GM21360 (cell line): ENCODE data around the gene MYL12B.
"Not testable (repeated sequence)": the region's sequence is repeated elsewhere in the genome, so short reads cannot be mapped to it uniquely, and the experiment has no call there.

Source experiments
- ATAC-seq: cut with Tn5 transposase; IDR thresholded peaks from one replicate; pipeline ENCODE4 v1.9.1; 2021; ENCODE audit warnings: mild to moderate bottlenecking, moderate library complexity; ENCODE audit not compliant: unreplicated experiment

Gene MYL12B

DNA sequence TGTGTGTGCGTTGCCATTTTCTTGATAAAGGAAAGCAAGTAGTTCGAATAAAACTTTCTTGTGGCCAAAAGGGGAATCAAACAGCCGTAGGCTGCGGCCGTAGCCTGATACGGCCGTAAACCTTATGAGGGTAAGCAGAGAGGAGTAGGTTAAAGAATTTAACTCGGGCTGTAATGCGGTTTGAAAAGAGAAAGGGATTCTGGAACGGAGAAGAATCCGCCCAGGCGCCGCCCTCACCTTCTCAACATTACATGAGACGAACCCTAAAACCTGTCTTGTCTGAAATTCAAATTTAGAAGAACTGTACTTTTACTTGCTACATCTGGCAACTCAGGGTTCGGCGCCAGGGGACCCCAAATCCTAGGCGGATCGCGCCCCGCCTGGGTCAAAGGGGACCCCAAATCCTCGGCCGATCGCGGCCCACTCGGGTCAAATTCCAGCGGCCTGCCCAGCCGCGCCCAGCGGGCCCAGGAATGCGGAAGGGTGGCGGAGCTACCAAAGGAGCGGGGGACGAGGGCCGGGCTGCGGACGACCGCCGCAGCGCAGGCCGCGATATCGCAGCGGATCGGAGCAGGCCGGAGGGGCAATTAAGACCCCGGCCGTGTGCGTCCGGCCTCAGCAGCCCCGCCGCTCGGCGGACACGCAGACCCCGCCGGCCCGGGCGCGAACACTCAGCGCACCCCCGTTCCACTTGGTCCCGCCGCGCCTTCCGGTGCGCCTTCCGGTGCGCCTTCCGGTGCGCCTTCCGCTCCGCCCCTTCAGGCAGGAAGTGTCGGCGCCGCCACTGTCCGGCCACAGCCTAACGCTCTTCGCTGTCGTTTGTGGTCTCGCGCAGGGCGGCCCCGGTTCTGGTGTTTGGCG, at the start of gene MYL12B:
MYL12B (plus strand) TSS at position 761 of the 861 bp plus-strand sequence. CDS start 10,766 bp downstream, outside the sequence.
- peak; percentile 82 for ATAC-seq

DNA sequence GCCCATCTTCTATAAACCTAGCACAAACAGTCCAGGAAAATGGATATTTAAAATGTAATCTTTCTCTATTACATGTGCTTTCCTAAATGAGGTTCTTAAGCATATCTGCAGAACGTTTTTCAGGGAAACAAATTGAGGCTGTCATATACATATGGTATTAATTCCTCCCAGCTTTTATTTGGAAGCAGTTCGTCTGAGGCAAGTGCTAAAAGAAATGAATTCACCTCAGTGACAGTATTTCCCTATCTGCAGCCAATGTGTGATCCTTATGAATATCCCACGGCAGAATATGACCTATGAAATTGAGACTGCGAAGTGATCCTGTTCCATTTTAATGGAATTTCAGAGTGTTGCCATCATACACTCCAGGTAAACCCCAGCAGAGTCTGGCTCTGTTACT, 49.3 kb upstream of the MYL12B start:
- no peak for ATAC-seq

DNA sequence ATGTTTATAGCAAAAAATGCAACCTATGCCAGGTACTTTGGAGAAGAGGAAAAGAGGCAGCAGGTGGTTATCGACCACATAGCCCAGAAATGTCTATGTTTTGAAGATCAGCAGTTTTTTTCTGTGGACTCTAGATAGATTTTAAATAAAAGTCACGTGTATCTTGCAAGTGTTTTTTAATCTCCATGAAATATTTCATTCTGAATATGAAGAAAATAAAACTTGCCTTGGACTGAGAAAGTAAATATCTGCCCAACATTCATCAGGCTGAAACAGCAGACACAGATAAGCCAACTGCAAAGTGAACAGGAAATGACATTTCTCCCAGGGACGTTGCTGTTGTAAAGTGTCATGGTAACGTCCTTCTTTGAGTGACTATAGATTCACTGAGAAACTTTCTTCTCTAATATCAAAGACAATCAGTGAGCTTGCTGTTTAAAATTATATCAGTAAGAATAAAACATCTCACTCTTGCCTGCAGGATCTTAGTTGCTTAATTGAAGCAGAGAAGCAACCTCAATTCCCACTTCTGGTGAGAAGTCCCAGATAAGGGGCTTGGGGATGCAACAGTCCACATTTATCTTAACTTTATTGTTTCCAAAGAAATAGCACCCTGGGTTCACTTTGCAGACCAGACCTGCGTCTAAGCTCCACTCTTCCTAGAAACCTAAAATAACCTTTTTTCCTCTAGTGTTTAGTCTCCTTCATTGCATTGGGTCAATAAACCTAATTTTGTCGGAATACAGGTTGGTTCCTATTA, 48.5 kb upstream of the MYL12B start:
- ATAC-seq, result no peak

GRCh38 chr18:3214855-3215637, 46.9 kb upstream of the MYL12B start:
- ATAC-seq, result no peak

DNA sequence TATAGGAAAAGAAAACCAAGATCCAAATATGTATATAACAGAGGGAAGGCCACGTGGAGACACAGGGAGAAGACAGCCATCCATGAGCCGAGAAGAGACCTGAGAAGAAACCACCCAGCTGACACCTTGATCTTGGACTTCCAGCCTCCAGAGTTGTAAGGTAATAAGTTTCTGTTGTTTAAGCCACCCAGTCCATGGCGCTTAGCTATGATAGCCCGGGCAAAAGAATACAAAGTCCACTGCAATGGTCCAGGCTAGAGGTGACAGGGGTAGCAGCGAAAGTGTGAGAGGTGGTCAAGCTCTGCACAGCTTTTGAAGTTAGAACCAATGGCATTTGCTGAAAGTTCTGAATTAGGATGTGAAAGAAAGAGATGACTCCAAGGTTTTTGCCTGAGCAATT, 44.9 kb upstream of the MYL12B start:
- no peak for ATAC-seq

DNA sequence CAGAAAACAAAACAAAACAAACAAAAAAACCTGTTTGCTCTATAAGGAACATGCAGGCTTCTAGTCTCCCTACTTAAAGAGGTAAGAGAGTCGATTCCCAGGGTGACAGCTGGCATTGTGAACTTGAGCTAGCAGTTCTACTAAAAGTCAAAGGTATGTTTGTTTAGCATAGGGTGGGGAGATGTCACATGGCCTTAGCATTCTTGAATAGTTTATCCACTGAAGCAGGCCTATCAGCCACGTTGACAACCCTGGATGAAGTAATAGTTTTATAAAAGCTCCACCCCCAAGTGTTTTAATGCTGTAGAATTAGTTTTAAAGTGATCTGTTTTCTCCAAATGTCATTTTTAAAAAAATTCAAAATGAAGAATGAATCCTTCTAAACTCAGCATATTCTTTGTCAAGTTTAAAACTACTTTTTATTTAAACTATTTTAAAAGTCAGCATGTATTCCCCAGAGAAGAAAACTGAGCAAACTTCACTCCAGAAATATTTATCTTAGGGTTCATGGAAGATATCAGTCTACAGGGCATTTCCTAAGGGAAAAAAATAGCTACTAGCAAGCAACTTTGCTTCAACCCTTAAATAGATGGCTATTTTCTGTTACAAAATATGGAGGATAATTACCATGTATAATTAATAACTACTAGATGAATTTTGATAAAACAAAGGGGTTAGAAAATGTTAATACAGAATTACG, 43.8 kb upstream of the MYL12B start:
- no peak for ATAC-seq

DNA sequence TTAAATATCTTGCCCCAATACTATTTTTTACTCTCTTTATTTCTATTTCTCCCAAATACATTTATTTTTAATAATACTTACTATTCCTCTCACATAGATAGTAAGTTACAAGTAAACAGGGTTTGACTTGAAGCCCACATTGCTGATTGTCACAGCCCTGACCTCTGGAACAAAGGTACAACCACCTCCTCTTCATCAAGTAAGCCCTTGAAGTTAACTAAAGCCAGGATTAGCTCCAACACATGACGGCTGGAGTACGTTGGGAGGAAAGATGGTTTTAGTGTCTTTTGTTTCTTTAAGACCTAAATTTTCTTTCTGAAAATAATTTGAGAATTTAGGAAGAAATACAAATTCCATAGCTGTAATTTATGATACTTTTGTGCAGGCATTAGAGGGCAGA, 43.1 kb upstream of the MYL12B start:
- ATAC-seq, result no peak

DNA sequence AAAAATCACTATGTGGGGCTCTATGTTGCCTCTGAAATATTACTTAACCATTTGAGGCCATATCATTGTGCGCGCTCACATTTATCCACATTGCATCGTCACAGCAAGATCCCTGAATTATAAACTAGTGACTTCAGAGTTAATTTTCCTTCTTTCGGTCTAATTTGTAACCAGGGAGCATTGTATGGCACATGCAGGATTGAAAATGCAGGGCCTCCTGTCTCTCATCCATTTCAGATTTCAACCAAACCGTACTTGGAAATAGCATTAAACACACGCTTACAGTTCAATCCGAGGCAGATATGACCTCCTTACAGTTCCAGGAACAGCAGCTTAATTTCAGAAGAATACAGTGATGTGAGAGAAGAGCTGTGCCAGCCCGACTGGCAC, 42.7 kb upstream of the MYL12B start:
- ATAC-seq, result no peak

DNA sequence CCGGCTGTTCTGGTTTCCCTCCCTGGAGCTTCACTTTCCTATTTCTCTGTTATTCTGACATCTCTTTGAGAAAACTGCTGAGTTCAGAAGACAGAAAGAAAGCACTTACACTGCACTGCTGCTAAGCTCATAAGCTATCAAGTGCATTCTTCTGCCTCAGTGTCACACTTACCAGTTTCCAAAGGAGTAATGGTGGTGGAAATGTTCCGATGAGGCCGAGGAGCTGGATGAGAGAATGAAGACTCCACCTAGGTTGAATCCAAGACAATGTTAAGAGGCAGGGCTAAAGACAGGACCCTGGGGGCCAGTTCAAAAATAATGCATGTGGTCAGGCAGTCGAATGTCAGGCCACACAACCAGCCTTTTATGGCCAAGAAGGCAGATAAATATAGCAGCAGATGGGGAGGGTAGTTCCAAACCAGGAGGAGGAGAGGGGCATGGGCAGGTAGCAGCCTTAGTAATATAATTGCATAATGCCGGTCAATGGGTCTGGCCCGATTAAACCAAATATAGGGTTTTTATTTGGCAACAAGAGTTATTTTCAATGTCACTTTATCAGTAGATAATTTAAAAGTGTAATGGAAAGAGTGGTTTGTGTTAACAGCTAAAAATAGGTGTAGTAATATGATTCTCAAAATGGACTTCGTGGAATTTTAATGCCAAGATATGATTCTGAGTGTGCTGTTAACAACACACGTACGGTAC, 42.1 kb upstream of the MYL12B start, which contains the start of gene MYOM1:
MYOM1 (minus strand) TSS at position 338 of the 705 bp plus-strand sequence. CDS start 4,745 bp downstream, outside the sequence.
- ATAC-seq, result no peak

GRCh38 chr18:3220868-3221267, 41.1 kb upstream of the MYL12B start:
- ATAC-seq, result not testable (repeated sequence)

GRCh38 chr18:3221496-3221895, 40.4 kb upstream of the MYL12B start:
- ATAC-seq, result no peak

GRCh38 chr18:3223356-3223755, 38.6 kb upstream of the MYL12B start:
- no peak for ATAC-seq

DNA sequence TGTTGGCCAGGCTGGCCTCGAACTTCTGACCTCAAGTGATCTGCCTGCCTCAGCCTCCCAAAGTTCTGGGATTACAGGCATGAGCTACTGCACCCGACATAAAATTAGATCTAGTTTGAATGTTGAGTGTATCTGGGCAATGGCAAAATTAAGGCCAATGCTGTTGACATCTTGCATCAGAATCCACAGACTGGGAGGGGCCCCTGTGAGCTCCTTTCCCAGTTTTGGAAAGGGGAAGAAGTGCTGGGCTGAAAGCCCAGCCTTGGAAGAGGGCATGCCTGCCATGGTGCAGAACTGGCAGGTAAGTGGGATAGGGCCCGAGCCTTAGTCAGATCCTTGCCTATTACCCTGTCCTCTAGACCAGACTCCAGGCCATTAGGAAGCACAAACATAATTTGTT, 37.7 kb upstream of the MYL12B start:
- ATAC-seq, result no peak

GRCh38 chr18:3225588-3225987, 36.3 kb upstream of the MYL12B start:
- no peak for ATAC-seq

DNA sequence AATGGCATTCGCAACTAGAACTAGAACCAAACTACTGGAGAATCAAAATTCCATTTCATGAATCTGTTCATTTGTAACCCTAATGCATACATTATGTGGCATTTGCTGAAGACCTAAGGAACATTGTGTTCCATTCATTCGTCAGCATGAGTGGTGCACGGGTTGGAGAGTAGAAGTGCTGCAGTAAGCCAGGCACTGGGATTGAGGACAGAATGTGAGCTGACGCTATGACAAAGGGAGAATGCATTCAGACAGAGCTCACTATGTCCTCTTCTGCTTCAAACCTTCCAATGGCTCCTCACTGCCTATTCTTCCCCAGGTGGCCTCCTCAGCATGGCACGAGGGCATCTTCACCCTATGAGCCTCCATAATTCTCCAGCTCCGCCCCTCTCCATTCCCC, 35.9 kb upstream of the MYL12B start:
- no peak for ATAC-seq

GRCh38 chr18:3230401-3231334, 31.3 kb upstream of the MYL12B start:
- ATAC-seq, result no peak

GRCh38 chr18:3233004-3233403, 28.9 kb upstream of the MYL12B start:
- no peak for ATAC-seq

DNA sequence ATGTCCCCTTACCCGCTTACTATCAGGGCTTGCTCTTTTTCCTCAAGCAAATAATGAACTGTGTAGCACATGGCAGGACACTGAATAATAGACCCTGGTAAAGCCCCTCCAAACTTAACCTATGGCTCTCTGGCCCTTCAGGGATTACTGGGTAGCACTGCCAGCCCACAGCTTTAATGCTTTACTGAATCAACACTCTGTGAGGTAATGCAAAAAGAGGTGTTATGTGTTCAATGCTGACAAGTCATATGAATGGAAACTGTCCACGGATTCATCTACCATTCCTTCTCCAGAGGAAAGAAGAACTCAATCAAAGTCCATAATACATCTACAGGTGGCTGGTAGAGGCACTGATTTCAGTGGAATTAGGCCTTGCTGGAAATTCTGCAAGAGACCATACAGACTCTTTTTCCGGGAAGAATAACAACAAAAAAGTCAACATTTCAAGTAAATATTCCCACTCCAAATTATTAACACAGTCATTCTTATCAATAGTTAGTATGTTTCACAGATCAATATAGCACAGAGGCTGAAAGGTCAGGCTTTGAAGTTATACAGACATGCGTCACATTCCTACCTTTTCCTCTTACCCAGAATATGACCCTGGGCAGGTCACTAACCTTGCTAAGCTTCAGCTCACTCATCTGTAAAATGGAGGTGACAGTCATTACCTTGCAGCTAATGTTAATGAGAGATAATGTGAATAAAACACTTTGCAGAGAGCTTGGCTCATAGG, 28.3 kb upstream of the MYL12B start:
- ATAC-seq, result no peak
